GM20000 (cell line): ENCODE measurements around the gene PPP1R1A.

Experiments
- DNase-seq: peaks from one replicate; pipeline ENCODE4 v3.0.0; 2012; ENCODE audit warnings: low spot score
- TF ChIP-seq, protein P1 (sequence below): IDR thresholded peaks from 2 replicates; pipeline ENCODE4 v1.5.1; 2012; ENCODE audit warnings: mild to moderate bottlenecking, control low read depth; ENCODE audit errors: extremely low read depth, missing control alignments

PPP1R1A gene

GRCh38 chr12:54611715-54612149, 23.3 kb upstream of the PPP1R1A start:
- TF ChIP-seq, protein P1, sequence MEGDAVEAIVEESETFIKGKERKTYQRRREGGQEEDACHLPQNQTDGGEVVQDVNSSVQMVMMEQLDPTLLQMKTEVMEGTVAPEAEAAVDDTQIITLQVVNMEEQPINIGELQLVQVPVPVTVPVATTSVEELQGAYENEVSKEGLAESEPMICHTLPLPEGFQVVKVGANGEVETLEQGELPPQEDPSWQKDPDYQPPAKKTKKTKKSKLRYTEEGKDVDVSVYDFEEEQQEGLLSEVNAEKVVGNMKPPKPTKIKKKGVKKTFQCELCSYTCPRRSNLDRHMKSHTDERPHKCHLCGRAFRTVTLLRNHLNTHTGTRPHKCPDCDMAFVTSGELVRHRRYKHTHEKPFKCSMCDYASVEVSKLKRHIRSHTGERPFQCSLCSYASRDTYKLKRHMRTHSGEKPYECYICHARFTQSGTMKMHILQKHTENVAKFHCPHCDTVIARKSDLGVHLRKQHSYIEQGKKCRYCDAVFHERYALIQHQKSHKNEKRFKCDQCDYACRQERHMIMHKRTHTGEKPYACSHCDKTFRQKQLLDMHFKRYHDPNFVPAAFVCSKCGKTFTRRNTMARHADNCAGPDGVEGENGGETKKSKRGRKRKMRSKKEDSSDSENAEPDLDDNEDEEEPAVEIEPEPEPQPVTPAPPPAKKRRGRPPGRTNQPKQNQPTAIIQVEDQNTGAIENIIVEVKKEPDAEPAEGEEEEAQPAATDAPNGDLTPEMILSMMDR = no peak
- no peak for DNase-seq

- DNase-seq = no peak
- TF ChIP-seq, protein P1 = no peak
Observed at GRCh38 chr12:54608769-54609168, 20.3 kb upstream of the PPP1R1A start.

DNA sequence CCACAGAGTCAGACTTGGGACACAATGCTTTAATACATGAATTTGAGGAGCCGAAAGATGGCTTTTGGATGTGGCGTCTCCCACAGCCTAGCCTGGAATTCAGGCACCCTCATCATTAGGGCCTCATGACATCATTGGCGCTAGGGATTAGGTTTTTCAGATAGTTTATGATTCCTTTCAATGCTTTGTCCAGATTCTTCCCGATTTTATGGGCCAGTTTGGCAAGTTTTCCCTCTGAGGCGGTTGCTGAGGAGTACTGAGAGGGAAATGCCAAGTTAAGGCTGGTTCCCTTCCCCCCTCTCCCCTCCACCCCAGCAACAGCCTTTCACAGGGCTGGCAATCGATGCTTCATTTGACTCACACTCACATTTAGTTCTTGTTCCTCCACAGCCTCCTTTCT, 19.7 kb upstream of the PPP1R1A start:
- TF ChIP-seq, protein P1 = no peak
- no peak for DNase-seq

- DNase-seq = no peak
- TF ChIP-seq, protein P1 = no peak
Observed at GRCh38 chr12:54606556-54606955, 18.1 kb upstream of the PPP1R1A start.

GRCh38 chr12:54605138-54605970, 16.9 kb upstream of the PPP1R1A start:
- TF ChIP-seq, protein P1 = no peak
- DNase-seq = no peak

- DNase-seq = no peak
- TF ChIP-seq, protein P1 = no peak
Observed at GRCh38 chr12:54604436-54604835, 16.0 kb upstream of the PPP1R1A start.

DNA sequence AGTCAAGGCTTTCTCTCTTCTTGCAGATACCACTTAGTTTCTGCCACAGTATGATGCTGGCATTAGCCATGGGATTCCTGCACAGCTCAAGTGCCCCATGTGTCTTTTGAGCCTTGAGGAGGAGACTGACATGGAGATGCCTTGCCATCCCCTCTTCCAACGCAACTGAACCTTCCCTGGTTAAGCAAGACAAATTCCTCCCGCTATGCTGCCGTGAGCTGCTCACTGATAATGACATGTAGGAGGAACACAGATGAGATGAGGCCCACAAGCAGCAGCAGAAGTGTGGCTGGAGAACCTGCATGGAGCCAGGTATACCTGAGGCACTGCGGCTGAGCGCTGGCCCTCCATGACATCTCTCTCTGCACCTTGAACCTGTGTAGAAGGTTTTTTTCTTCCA, 15.4 kb upstream of the PPP1R1A start:
- TF ChIP-seq, protein P1 = no peak
- no peak for DNase-seq
